Mucosa of stomach (tissue), 1 donor: ENCODE results near the gene AEBP1.

Source experiments
- H3K27me3 ChIP-seq: one replicate; pipeline ENCODE4 v1.7.0; 2013; ENCODE audit warnings: mild to moderate bottlenecking, low read length; ENCODE audit not compliant: control insufficient read depth, insufficient read depth
- H3K36me3 ChIP-seq: one replicate; pipeline ENCODE4 v1.7.0; 2013; ENCODE audit warnings: low read length; ENCODE audit not compliant: control insufficient read depth, insufficient read depth
- H3K4me1 ChIP-seq: one replicate; pipeline ENCODE4 v1.7.0; 2013; ENCODE audit warnings: mild to moderate bottlenecking, low read length; ENCODE audit not compliant: control insufficient read depth, insufficient read depth
- H3K4me3 ChIP-seq: one replicate; pipeline ENCODE4 v1.7.0; 2013; ENCODE audit warnings: low read length
- H3K9ac ChIP-seq: one replicate; pipeline ENCODE4 v1.7.0; 2013; ENCODE audit warnings: mild to moderate bottlenecking, low read length, moderate library complexity
- H3K9me3 ChIP-seq: one replicate; pipeline ENCODE4 v1.7.0; 2013; ENCODE audit warnings: mild to moderate bottlenecking, low read length, moderate library complexity; ENCODE audit not compliant: control insufficient read depth
- donor health status: Pancreatic carcinoma.

AEBP1 gene

DNA sequence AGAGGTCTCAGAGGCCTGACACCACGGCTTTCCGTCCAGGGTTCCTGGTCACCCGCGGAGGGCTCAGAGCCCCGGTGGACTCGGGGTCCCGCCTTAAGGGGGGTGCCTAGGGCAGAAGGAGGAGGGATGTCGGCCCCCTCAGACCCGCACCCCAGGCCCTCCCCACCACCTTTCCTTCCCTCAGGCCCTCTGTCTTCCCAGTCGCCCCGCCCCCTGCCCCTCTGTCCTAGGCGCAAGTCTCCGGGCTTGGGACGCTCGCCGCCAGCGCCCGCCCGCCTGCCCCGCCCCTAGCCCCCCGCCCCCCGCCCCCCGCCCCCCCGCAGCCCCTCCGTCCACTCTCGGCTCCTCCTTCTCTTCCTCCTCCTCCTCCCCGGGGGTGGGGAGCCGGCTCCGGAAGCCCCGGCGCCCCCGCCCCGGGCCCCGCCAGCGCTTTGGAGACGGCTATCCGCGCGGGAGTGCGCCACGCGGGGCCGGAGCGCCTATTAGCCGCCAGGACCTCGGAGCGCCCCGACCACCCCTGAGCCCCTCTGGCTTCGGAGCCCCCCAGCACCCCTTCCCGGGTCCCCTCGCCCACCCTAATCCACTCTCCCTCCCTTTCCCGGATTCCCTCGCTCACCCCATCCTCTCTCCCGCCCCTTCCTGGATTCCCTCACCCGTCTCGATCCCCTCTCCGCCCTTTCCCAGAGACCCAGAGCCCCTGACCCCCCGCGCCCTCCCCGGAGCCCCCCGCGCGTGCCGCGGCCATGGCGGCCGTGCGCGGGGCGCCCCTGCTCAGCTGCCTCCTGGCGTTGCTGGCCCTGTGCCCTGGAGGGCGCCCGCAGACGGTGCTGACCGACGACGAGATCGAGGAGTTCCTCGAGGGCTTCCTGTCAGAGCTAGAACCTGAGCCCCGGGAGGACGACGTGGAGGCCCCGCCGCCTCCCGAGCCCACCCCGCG lies at the start of gene AEBP1:
AEBP1 (plus strand) TSS at position 423 of the 937 bp plus-strand sequence; CDS start at position 744, 321 bp downstream.
- Histone ChIP-seq H3K9ac (peak within 1 kb of the TSS; percentile 34), H3K4me1 (peaks cover 5% of the 10 kb centered on the region), H3K36me3 (no peaks in the 10 kb centered on the region), H3K9me3 (no peaks in the 10 kb centered on the region), H3K4me3 (no peak within 1 kb of the TSS), H3K27me3 (peaks cover 36% of the 10 kb centered on the region)

GRCh38 chr7:44056681-44057080 lies 47.5 kb upstream of the AEBP1 start:
- no peak overlapping the region for H3K4me3 ChIP-seq
- peaks cover 4% of the 10 kb centered on the region for H3K4me1 ChIP-seq
- H3K9ac ChIP-seq = no peak overlapping the region
- H3K9me3 ChIP-seq = no peaks in the 10 kb centered on the region
- H3K36me3 ChIP-seq = peaks cover 20% of the 10 kb centered on the region
- no peaks in the 10 kb centered on the region for H3K27me3 ChIP-seq

DNA sequence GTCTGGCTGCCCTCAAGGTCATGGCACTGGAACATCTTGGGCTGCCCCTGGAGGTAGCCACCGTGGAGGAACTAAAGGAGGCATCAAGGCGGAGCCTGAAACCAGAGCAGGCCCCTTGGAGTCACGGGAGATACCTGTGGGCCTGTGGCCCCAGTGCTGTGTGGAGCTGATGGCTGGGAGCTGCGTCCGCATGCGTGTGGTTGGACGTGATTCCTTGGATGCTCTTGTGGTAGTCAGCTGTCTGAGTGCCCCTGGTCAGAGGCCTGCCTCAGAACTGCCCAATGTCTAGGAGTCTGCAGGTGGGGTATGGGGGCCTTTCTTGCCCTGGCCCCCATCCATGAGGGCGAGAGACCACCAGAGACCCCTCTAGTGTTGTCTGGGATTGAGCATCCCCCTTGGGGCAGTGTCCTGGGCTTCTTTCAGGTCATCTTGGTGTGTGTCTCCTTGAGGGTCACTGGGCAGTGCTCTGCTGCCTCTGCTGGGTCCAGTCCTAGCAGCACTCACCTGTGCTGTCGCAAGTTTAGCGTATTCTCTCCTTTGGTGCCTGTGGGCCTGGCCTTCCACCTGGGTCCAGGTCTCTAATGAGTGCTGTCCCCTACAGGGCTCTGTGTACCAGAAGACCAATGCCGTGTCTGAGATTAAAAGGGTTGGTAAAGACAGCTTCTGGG lies 46.8 kb upstream of the AEBP1 start:
- H3K27me3 ChIP-seq = no peaks in the 10 kb centered on the region
- peaks cover 4% of the 10 kb centered on the region for H3K4me1 ChIP-seq
- H3K4me3 ChIP-seq = no peak overlapping the region
- H3K9ac ChIP-seq = no peak overlapping the region
- no peaks in the 10 kb centered on the region for H3K9me3 ChIP-seq
- peaks cover 25% of the 10 kb centered on the region for H3K36me3 ChIP-seq

DNA sequence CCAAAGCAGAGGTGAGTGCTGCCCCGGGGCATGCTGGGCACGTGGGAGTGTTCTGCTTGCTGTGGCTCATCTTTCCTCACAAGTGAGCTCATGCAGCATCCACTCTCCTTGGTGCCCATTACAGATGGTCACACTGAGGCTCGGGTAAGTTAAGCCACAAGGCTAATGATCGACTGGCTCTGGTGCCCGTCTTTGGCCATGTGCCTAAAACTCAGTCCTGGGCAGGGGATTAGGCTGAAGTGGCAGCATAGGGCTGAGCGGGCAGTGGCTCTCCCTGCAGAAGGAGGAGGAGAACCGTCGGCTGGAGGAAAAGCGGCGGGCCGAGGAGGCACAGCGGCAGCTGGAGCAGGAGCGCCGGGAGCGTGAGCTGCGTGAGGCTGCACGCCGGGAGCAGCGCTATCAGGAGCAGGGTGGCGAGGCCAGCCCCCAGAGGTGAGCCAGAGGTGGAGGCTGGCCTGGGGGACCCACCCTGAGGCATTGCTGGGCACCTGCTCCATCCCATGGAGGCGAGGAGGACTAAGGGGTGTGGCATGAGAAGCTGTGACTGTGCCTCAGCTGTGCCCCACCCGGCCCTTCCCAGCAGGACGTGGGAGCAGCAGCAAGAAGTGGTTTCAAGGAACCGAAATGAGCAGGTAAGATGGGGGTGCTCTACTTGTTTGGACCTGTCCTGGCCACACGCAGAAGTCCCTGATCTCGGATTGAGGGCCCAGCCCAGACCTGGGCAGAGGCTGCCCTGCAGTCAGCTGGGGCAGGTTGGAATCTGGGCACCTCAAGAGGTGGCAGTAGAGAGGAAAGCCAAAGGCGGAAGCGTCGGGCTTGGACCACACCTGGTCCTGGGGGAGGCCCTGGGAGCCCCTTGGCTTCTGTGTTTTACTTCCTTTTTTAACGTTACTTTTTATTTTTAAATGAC lies 46.0 kb upstream of the AEBP1 start:
- Histone ChIP-seq H3K9me3 (no peaks in the 10 kb centered on the region), H3K36me3 (peaks cover 20% of the 10 kb centered on the region), H3K4me3 (no peak overlapping the region), H3K27me3 (no peaks in the 10 kb centered on the region), H3K4me1 (peaks cover 4% of the 10 kb centered on the region), H3K9ac (no peak overlapping the region)

DNA sequence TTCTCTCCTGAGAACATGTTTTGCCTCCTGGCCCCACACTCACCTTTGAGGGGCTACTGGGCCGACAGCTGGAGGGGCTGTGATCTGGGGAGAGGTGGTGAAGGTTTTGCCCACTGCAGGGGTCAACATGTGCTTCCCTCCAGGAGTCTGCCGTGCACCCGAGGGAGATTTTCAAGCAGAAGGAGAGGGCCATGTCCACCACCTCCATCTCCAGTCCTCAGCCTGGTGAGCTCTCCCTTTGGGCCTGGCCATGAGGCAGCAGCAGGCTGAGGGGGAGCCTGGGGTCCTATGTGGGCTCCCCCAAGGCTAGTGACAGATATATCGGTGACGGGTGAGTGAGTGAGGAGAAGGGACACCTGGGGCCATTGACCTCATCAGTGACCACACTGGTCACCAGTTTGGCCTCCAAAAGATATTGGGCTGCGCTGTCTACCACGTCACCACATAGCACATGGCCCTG lies 45.4 kb upstream of the AEBP1 start:
- Histone ChIP-seq H3K4me1 (peaks cover 4% of the 10 kb centered on the region), H3K36me3 (peaks cover 19% of the 10 kb centered on the region), H3K4me3 (no peak overlapping the region), H3K27me3 (no peaks in the 10 kb centered on the region), H3K9me3 (no peaks in the 10 kb centered on the region), H3K9ac (no peak overlapping the region)

DNA sequence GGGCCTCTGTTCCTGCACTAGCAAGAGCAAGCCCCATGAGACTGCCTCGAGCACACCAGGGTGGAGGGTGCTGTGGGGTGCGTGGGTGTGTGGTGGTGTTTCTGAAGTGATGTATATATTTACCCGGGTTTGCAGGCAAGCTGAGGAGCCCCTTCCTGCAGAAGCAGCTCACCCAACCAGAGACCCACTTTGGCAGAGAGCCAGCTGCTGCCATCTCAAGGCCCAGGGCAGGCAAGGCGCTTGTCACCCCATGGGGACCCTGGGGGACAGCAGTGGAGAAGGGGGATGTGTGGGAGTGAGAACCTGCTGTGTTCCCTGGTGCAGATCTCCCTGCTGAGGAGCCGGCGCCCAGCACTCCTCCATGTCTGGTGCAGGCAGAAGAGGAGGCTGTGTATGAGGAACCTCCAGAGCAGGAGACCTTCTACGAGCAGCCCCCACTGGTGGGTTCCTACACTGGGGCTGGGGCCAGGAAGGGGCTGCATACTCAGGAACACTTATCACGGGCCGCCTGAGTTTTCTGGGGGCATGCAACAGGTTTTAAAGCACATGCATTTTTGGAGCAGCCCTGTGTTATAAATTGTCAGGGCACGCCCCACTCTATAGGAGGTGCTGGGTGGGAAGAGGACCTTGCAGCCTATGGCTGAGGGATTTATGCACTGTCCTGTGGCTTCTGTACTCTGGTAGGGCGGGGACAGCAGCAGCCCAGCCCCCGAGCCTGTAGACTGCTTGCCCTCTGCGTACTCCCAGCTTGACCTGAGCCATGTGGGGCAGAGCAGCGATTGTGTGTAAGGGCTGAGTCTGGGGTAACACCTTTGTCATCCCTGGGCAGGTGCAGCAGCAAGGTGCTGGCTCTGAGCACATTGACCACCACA lies 44.7 kb upstream of the AEBP1 start:
- Histone ChIP-seq H3K4me1 (peaks cover 4% of the 10 kb centered on the region), H3K27me3 (no peaks in the 10 kb centered on the region), H3K9me3 (no peaks in the 10 kb centered on the region), H3K9ac (no peak overlapping the region), H3K36me3 (peaks cover 19% of the 10 kb centered on the region), H3K4me3 (no peak overlapping the region)

- H3K36me3 ChIP-seq = peaks cover 19% of the 10 kb centered on the region
- H3K9ac ChIP-seq = no peak overlapping the region
- no peak overlapping the region for H3K4me3 ChIP-seq
- peaks cover 11% of the 10 kb centered on the region for H3K4me1 ChIP-seq
- no peaks in the 10 kb centered on the region for H3K9me3 ChIP-seq
- peaks cover 8% of the 10 kb centered on the region for H3K27me3 ChIP-seq
Measured at GRCh38 chr7:44060091-44060947, 43.8 kb upstream of the AEBP1 start.

- H3K9me3 ChIP-seq = no peaks in the 10 kb centered on the region
- H3K4me3 ChIP-seq = no peak overlapping the region
- peaks cover 13% of the 10 kb centered on the region for H3K27me3 ChIP-seq
- peaks cover 19% of the 10 kb centered on the region for H3K36me3 ChIP-seq
- peaks cover 16% of the 10 kb centered on the region for H3K4me1 ChIP-seq
- no peak overlapping the region for H3K9ac ChIP-seq
Measured at GRCh38 chr7:44060948-44061644, 43.0 kb upstream of the AEBP1 start.

- H3K36me3 ChIP-seq = peaks cover 17% of the 10 kb centered on the region
Measured at GRCh38 chr7:44061645-44062179, 42.4 kb upstream of the AEBP1 start.

More at GRCh38 chr7:44061645-44062179, 42.4 kb upstream of the AEBP1 start:
- no peak overlapping the region for H3K4me3 ChIP-seq
- no peaks in the 10 kb centered on the region for H3K9me3 ChIP-seq
- H3K4me1 ChIP-seq = peaks cover 16% of the 10 kb centered on the region
- peaks cover 13% of the 10 kb centered on the region for H3K27me3 ChIP-seq
- no peak overlapping the region for H3K9ac ChIP-seq
